Kidney epithelial cell (primary cell): ENCODE measurements around the gene TM4SF5. TPM values are rescaled to one million over a fixed set of nuclear protein-coding genes. Genes with fewer than 3 reads are reported as not detected.
A peak's percentile ranks its signal among the peaks of the same experiment; 100 is the strongest.

Experiments used
- DNase-seq: peaks from one replicate; pipeline ENCODE4 v3.0.0-alpha.2; 2010; ENCODE audit warnings: low read depth
- H3K27me3 ChIP-seq: 2 replicates; pipeline ENCODE4 v1.6.0; 2011; ENCODE audit warnings: low read length; ENCODE audit not compliant: control insufficient read depth, insufficient read depth
- H3K36me3 ChIP-seq: 2 replicates; pipeline ENCODE4 v1.5.1; 2011; ENCODE audit warnings: low read length; ENCODE audit not compliant: control insufficient read depth, insufficient read depth
- H3K4me3 ChIP-seq: 2 replicates; pipeline ENCODE4 v1.5.1; 2011; ENCODE audit warnings: low read depth, mild to moderate bottlenecking, control low read depth, low read length
- total RNA-seq: library from RNA; depleted of rRNA; stranded (reverse); fragments of >200 nt; gene quantifications from 2 replicates; pipeline ENCODE4 v1.2.3, GENCODE V29; 2015
- TF ChIP-seq, protein P1 (sequence below): IDR thresholded peaks from 2 replicates; pipeline ENCODE4 v1.5.1; 2011; ENCODE audit warnings: mild to moderate bottlenecking, moderate library complexity, low read length, control low read depth, inconsistent platforms; ENCODE audit not compliant: insufficient read depth, poor library complexity, severe bottlenecking

Gene TM4SF5
- total RNA-seq, 1 donor from 2014 or later, result not detected

DNA sequence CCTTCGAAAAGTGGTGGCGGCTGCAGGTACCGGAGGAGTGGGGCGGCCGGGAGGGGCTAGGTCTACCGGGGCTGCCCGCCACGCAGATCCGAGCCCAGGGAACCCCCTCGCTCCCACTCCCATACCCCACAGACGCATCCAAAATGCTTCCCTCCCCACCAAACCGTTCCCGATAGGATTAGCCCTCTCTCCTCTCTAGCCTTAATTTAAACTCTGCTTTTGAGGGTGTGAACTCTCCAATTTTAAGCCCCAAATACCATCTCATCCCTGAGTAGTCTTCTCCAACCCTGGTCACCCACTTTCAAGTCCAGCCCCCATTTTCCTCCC, 31.7 kb upstream of the TM4SF5 start:
- no peak for DNase-seq
- Histone ChIP-seq H3K36me3 (no peaks in the 10 kb centered on the region), H3K27me3 (peaks cover 48% of the 10 kb centered on the region), H3K4me3 (peak overlapping the region; percentile 63)
- TF ChIP-seq, protein P1, sequence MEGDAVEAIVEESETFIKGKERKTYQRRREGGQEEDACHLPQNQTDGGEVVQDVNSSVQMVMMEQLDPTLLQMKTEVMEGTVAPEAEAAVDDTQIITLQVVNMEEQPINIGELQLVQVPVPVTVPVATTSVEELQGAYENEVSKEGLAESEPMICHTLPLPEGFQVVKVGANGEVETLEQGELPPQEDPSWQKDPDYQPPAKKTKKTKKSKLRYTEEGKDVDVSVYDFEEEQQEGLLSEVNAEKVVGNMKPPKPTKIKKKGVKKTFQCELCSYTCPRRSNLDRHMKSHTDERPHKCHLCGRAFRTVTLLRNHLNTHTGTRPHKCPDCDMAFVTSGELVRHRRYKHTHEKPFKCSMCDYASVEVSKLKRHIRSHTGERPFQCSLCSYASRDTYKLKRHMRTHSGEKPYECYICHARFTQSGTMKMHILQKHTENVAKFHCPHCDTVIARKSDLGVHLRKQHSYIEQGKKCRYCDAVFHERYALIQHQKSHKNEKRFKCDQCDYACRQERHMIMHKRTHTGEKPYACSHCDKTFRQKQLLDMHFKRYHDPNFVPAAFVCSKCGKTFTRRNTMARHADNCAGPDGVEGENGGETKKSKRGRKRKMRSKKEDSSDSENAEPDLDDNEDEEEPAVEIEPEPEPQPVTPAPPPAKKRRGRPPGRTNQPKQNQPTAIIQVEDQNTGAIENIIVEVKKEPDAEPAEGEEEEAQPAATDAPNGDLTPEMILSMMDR, result no peak

- no peak for DNase-seq
- H3K36me3 ChIP-seq, result no peaks in the 10 kb centered on the region
- H3K4me3 ChIP-seq, result no peak overlapping the region
- TF ChIP-seq, protein P1, result no peak
- H3K27me3 ChIP-seq, result peaks cover 54% of the 10 kb centered on the region
Observed at GRCh38 chr17:4740584-4740983, 31.1 kb upstream of the TM4SF5 start.

GRCh38 chr17:4741544-4741943, 30.1 kb upstream of the TM4SF5 start:
- no peaks in the 10 kb centered on the region for H3K36me3 ChIP-seq
- TF ChIP-seq, protein P1, result no peak
- H3K27me3 ChIP-seq, result peaks cover 61% of the 10 kb centered on the region
- DNase-seq, result no peak
- no peak overlapping the region for H3K4me3 ChIP-seq

DNA sequence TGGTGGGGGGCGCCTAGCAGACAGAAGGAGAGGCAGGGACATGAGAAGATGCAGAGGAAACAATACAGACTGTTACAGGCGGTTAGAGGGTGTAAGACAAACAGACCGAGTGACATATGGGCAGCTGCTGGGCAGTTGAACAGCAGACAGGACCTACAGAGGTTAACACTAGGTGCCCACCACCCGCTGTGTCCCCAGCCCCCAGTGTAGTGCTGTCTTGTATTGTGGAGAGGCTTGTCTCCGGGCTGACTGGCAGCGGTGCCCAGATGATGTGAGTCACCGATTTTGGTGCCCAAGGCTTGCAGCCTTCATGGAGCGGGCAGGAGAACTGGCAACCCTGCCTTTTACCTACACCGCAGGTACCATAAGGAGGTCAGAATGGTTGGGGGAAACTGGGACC, 29.6 kb upstream of the TM4SF5 start:
- TF ChIP-seq, protein P1, result no peak
- H3K27me3 ChIP-seq, result peaks cover 62% of the 10 kb centered on the region

DNA sequence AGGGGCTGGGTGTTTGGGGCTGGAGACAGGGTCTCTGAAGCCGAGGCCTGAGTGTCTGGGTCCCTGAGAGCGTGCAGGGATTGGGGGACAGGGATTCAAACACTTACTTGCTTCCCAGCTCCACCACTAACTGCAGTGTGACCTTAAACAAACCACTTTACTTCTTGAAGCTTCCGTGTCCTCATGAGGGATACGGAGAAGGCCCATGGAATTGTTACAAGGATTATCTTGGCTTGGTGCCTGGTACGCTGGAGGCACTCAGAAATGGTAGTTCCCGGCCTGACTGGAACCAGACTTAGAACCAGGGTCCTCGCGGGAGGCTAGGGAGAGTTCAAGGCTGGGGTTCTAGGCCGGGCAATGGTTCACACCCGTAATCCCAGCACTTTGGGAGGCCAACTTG, 29.1 kb upstream of the TM4SF5 start:
- peaks cover 62% of the 10 kb centered on the region for H3K27me3 ChIP-seq
- H3K36me3 ChIP-seq, result no peaks in the 10 kb centered on the region
- TF ChIP-seq, protein P1, result no peak
- H3K4me3 ChIP-seq, result no peak overlapping the region
- no peak for DNase-seq

More for the DNA sequence above, 29.6 kb upstream of the TM4SF5 start:
- Histone ChIP-seq H3K36me3 (no peaks in the 10 kb centered on the region), H3K4me3 (no peak overlapping the region)
- no peak for DNase-seq

- Histone ChIP-seq H3K4me3 (no peak overlapping the region), H3K36me3 (no peaks in the 10 kb centered on the region), H3K27me3 (peaks cover 61% of the 10 kb centered on the region)
- TF ChIP-seq, protein P1, result no peak
- no peak for DNase-seq
Observed at GRCh38 chr17:4743216-4743615, 28.5 kb upstream of the TM4SF5 start.
